NK-92 (cell line): ENCODE measurements around the gene NF2.

Experiments used
- DNase-seq: peaks from one replicate; lab custom pipeline; 2025; ENCODE audit not compliant: unreplicated experiment; lab: John Stamatoyannopoulos, UW

The NF2 gene

DNA sequence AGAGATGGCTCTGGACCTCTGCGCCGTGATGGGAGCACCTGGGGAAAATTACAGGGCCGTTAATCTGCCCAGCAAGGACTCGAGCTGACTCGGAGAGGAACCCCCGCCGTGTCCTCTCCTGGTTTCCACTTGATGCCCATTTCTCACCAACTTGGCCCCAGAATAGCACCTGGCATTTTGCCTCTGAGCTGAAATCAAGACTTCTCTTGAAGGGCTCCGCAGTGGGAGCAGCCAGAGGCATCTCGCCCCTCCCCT is 97.4 kb downstream of the NF2 start:
- no peak for DNase-seq

GRCh38 chr22:29701155-29701999 is 97.9 kb downstream of the NF2 start:
- DNase-seq: no peak

GRCh38 chr22:29702000-29702930 is 98.8 kb downstream of the NF2 start:
- no peak for DNase-seq

- DNase-seq: no peak
These were observed 99.6 kb downstream of the NF2 start for GRCh38 chr22:29702931-29703501.

DNA sequence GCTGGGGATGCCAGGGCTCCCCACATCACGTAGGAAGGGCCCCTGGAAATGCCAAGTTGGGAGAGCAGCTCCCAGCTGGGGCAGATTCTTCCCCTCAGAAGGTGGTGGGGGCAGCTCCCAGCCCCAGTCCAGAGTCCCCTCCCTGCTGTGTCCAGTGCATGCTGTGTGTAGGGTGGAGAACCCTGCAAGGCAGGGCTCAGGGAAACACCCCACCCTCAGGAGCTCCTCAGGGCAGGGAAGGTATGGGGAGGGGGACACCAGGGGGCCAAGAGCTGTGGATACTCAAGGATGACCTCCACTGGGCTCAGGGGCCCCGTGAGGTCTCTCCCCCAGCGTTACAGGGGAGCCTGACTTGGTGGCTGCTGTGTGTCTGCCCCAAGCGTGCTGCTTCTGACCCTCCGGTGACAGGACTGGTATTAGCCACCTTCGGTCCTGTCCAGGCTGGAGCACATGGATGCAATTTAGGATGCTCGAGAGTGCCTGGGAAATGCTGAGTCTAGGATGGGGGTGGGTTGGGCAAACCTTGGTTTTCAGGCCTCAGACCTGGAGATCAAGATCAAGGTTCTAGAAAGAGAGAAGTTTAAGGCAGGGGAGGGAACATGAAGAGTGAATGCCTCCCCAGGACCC is 100.2 kb downstream of the NF2 start:
- DNase-seq: no peak

- no peak for DNase-seq
These were observed 101.3 kb downstream of the NF2 start for GRCh38 chr22:29704528-29705285.

- DNase-seq: no peak
These were observed 102.2 kb downstream of the NF2 start for GRCh38 chr22:29705651-29706050.

DNA sequence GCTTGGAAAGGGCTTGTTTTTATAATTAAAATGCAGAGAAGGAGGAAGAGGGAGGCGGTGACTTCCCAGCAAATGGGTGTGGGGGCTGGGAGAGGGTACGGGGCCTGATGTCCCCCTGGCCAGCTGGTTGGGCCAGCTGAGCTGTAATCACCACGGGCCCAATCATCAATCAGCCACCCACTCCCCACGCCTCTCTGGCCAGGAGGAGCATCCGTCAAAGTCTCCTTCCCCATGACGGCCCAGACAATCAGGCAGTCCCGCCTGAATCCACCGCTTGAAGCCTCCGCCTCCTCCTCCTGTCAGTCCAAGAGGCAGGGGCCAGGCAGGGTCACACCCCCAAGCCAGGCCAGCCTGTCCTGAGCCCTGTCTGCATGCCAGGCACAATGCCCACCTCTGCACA is 103.1 kb downstream of the NF2 start:
- DNase-seq: no peak

DNA sequence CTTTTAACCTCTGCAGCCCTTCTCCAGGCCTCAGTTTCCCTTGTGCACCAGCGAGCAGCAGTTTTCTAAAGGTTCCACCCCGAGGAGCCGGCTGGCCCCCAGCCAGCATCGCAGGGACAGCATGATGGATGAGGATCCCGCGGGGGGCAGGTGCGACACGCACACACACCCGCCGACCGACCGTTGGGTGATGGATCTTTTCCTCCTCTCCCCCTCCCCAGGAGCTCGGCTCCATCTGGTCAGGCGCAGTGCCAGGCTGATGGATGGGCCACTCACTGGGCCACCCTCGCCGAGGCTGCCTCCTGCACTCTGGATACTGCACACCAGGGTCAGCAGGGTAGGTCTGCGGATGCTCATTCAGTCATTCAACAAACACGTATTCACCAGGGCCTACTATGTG is 103.6 kb downstream of the NF2 start:
- no peak for DNase-seq

DNA sequence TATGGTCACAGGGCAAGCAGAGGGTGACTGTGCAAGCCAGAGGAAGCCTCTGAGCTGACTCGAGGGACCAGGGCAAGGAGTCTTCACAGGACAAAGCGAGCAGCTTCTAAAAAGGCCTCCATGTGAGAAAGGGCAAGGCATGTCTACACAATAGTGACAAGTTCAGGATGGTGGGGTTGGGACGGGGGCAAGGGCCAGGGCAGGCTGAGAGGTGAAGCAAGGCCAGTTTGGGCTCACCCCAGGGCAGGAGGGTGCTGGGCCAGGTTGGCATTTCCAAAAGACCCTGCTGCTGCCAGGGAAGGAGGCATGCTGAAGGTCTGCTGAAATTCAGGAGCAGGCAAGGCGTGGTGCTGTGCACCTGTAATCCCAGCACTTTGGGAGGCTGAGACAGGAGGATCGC is 104.0 kb downstream of the NF2 start:
- DNase-seq: no peak

- DNase-seq: no peak
These were observed 106.8 kb downstream of the NF2 start for GRCh38 chr22:29710193-29710592.

DNA sequence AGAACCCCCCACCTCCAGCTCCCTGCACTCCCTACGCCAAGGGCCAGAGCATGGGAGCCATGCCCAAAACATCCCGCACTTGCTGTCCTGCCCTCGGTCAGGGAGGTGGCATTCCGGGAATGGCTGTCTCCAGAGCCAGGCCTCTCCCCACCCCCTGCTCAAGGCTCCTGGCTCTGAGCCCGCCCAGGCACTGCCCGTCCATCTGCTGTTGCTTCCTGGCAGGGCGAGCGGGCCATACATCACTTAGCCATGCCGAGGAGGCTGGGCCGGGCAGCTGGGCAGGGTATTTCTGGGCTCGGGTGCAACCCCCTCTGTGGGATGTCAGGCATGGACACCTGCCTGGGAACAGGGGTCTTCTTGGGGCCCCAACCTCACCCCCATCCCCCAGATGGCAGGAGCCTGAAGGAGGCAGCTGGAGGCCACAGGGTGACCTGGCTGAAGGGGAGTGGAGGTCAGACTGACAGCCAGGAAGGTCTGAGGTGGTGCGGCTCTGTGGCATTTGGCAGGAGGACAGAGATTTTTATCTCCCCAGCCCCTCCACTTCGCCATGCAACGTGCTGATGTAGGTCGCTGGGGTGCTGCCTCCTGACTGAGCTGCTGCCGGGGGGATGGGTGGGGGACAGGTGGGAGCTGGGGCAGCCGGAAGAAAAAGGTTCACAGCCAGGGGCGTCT is 107.6 kb downstream of the NF2 start:
- DNase-seq: no peak

GRCh38 chr22:29712119-29712518 is 108.7 kb downstream of the NF2 start:
- DNase-seq: no peak

- DNase-seq: no peak
These were observed 109.8 kb downstream of the NF2 start for GRCh38 chr22:29713156-29713727.

DNA sequence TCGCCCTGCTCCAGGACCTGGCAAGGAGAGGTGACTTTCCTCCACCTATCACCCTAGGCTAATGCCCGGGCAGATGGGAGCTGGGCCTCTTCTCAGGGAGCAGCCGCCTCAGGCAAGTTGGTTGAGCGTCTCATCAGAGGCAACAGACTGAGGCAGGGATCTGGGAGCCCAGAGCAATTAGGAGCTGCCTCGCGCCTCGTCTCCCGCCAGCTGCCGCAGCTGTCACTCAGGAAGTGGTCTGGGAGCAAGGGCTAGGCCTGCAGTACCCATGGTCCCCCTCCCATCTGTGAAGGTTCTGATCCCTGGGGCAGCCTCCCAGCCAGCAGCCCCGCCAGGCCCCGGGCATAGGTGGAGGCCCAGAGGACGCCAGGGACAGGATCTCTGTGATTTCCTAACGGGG is 111.8 kb downstream of the NF2 start:
- no peak for DNase-seq

- no peak for DNase-seq
These were observed 112.3 kb downstream of the NF2 start for GRCh38 chr22:29715705-29716104.

DNA sequence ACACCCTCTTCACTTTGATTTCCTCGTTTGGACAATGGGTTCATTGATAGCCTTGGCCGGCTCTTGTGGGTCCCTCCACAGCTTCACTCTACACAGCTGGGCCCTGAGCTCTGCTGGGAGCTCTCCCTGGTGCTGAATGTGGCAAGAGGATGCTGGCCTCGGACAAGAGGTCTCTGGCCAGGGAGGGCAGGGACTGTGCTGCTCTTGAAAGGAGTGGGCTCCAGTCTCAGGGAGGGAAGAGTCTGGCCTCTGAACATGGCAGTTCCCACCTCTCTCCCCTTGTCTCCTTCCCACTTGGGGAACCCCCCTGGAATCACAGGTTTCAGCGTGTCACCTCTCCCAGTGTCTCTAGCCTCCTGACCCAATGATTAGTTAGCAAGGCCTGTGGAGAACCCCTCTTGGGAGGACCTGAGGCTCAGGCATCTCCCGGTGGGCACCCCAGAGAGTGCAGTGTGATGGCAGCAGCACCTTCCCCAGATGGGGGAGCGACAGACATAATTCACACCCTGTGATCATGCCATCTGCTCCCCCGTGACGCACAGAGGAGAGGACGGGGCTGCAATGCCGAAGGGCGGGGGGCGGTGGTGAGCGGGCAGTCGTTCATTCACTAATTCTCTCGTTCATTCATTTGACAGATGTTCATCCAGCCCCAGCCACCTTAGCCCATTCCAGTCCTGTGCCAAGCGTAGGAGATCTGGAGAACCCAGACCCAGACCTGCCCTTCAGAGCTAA is 113.5 kb downstream of the NF2 start:
- no peak for DNase-seq

DNA sequence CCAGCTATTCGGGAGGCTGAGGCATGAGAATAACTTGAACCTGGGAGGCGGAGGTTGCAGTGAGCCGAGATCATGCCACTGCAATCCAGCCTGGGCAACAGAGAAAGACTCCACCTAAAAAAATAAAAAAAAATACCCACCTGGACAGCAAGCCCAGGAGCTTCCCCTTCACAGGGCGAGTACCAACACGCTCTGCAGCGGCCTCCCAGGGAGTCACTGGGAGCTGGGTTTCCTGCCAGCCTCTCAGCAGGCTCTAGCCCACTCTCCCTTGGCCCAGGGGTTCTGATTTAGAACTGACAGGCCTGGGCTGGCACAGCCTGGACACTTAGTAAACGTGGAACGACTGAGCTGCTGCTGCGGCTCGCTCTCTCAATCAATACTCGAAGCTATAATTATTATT is 114.4 kb downstream of the NF2 start:
- DNase-seq: no peak
